ENCODE data around the gene ASIC2.

- TF ChIP-seq CTCF (IDR thresholded peaks at IDR 0.05 in 2 of 3, conservative IDR thresholded peaks at IDR 0.05 in 1 of 3; ENCODE audit: borderline replicate concordance in 1 of 3, insufficient read depth in 1 of 3, low read depth in 2 of 3, low read length in 2 of 3), result no peak
- TF ChIP-seq CEBPB (IDR thresholded peaks at IDR 0.05; ENCODE audit: low read depth), result no peak
- no peak for TF ChIP-seq EZH2 (IDR thresholded peaks at IDR 0.05)
These were observed 207.1 kb downstream of the ASIC2 start for GRCh38 chr17:33086041-33086440.
